ENCODE measurements around the gene PMFBP1. TPM values are rescaled to one million over a fixed set of nuclear protein-coding genes. Genes with fewer than 3 reads are reported as not detected.

The PMFBP1 gene
- polyA plus RNA-seq, 1 donor from 2014 or later, result 1.0 TPM

DNA sequence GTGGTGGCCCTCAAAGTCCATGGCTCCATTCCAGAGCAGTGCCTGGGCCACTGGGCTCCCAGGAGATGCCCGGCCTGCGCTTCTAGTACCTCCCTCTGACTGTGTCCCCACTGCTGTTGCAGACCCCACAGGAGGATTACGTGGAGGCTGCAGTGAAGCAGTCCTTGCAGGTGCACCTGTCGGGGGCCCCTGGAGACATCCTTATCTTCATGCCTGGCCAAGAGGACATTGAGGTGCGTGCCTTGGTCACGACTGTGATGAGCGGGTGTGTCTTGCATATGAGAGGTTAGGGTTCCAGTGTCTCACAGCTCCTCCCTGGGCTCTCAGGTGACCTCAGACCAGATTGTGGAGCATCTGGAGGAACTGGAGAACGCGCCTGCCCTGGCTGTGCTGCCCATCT, 67.0 kb downstream of the PMFBP1 start:
- no peaks in the 10 kb centered on the region for H3K27me3 ChIP-seq (ENCODE audit: insufficient read depth, low read depth, low read length)
- H3K9ac ChIP-seq (ENCODE audit: low read length), result no peak overlapping the region
- no peak overlapping the region for H2AFZ ChIP-seq (ENCODE audit: low read depth, low read length)
- no peaks in the 10 kb centered on the region for H3F3A ChIP-seq (ENCODE audit: insufficient read depth, low read length, poor library complexity, severe bottlenecking)
- H3K4me3 ChIP-seq (ENCODE audit: low read length), result no peak overlapping the region
- H3K9me2 ChIP-seq (ENCODE audit: insufficient read depth, low read length), result no peaks in the 10 kb centered on the region
- H3K27ac ChIP-seq (ENCODE audit: low read length), result no peak overlapping the region
- no peak overlapping the region for H3K4me2 ChIP-seq (ENCODE audit: low read length)
- no peaks in the 10 kb centered on the region for H3K9me3 ChIP-seq (ENCODE audit: low read length)
- TF ChIP-seq TAF1 (IDR thresholded peaks at IDR 0.05; ENCODE audit: low read depth) (no peak), EP300 (conservative IDR thresholded peaks at IDR 0.05; ENCODE audit: poor library complexity, severe bottlenecking) (no peak), POLR2AphosphoS5 (IDR thresholded peaks at IDR 0.05) (no peak), RAD21 (conservative IDR thresholded peaks at IDR 0.05) (no peak), MXI1 (conservative IDR thresholded peaks at IDR 0.05; ENCODE audit: poor library complexity, severe bottlenecking) (no peak), EZH2 (IDR thresholded peaks at IDR 0.05; ENCODE audit: borderline replicate concordance, insufficient read depth, low read length, poor library complexity, severe bottlenecking) (no peak)
- TF ChIP-seq, protein P1, sequence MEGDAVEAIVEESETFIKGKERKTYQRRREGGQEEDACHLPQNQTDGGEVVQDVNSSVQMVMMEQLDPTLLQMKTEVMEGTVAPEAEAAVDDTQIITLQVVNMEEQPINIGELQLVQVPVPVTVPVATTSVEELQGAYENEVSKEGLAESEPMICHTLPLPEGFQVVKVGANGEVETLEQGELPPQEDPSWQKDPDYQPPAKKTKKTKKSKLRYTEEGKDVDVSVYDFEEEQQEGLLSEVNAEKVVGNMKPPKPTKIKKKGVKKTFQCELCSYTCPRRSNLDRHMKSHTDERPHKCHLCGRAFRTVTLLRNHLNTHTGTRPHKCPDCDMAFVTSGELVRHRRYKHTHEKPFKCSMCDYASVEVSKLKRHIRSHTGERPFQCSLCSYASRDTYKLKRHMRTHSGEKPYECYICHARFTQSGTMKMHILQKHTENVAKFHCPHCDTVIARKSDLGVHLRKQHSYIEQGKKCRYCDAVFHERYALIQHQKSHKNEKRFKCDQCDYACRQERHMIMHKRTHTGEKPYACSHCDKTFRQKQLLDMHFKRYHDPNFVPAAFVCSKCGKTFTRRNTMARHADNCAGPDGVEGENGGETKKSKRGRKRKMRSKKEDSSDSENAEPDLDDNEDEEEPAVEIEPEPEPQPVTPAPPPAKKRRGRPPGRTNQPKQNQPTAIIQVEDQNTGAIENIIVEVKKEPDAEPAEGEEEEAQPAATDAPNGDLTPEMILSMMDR (IDR thresholded peaks at IDR 0.05; ENCODE audit: poor library complexity, severe bottlenecking), result no peak
- peaks cover 14% of the 10 kb centered on the region for H3K36me3 ChIP-seq (ENCODE audit: insufficient read depth, low read length)
- no peaks in the 10 kb centered on the region for H3K79me2 ChIP-seq (replicated peaks; ENCODE audit: insufficient read depth, low read length)
- H4K20me1 ChIP-seq (ENCODE audit: insufficient read depth), result no peaks in the 10 kb centered on the region

- TF ChIP-seq EZH2 (IDR thresholded peaks at IDR 0.05; ENCODE audit: borderline replicate concordance, insufficient read depth, low read length, poor library complexity, severe bottlenecking), result no peak
- TF ChIP-seq TAF1 (IDR thresholded peaks at IDR 0.05; ENCODE audit: low read depth), result no peak
- TF ChIP-seq, protein P1 (IDR thresholded peaks at IDR 0.05; ENCODE audit: poor library complexity, severe bottlenecking), result no peak
- no peak for TF ChIP-seq EP300 (conservative IDR thresholded peaks at IDR 0.05; ENCODE audit: poor library complexity, severe bottlenecking)
- no peak for TF ChIP-seq SMC3 (conservative IDR thresholded peaks at IDR 0.05; ENCODE audit: poor library complexity)
- TF ChIP-seq RAD21 (conservative IDR thresholded peaks at IDR 0.05), result no peak
- TF ChIP-seq, protein P2, sequence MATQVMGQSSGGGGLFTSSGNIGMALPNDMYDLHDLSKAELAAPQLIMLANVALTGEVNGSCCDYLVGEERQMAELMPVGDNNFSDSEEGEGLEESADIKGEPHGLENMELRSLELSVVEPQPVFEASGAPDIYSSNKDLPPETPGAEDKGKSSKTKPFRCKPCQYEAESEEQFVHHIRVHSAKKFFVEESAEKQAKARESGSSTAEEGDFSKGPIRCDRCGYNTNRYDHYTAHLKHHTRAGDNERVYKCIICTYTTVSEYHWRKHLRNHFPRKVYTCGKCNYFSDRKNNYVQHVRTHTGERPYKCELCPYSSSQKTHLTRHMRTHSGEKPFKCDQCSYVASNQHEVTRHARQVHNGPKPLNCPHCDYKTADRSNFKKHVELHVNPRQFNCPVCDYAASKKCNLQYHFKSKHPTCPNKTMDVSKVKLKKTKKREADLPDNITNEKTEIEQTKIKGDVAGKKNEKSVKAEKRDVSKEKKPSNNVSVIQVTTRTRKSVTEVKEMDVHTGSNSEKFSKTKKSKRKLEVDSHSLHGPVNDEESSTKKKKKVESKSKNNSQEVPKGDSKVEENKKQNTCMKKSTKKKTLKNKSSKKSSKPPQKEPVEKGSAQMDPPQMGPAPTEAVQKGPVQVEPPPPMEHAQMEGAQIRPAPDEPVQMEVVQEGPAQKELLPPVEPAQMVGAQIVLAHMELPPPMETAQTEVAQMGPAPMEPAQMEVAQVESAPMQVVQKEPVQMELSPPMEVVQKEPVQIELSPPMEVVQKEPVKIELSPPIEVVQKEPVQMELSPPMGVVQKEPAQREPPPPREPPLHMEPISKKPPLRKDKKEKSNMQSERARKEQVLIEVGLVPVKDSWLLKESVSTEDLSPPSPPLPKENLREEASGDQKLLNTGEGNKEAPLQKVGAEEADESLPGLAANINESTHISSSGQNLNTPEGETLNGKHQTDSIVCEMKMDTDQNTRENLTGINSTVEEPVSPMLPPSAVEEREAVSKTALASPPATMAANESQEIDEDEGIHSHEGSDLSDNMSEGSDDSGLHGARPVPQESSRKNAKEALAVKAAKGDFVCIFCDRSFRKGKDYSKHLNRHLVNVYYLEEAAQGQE (IDR thresholded peaks at IDR 0.05; ENCODE audit: borderline replicate concordance), result no peak
- TF ChIP-seq POLR2AphosphoS5 (IDR thresholded peaks at IDR 0.05), result no peak
- no peak for TF ChIP-seq MXI1 (conservative IDR thresholded peaks at IDR 0.05; ENCODE audit: poor library complexity, severe bottlenecking)
- Histone ChIP-seq H3K9me3 (ENCODE audit: low read length) (no peaks in the 10 kb centered on the region), H3K4me2 (ENCODE audit: low read length) (no peak overlapping the region), H4K20me1 (ENCODE audit: insufficient read depth) (no peaks in the 10 kb centered on the region), H3K27me3 (ENCODE audit: insufficient read depth, low read depth, low read length) (no peaks in the 10 kb centered on the region), H3K9me2 (ENCODE audit: insufficient read depth, low read length) (no peaks in the 10 kb centered on the region), H2AFZ (ENCODE audit: low read depth, low read length) (no peak overlapping the region), H3K27ac (ENCODE audit: low read length) (no peak overlapping the region), H3K9ac (ENCODE audit: low read length) (no peak overlapping the region), H3K79me2 (replicated peaks; ENCODE audit: insufficient read depth, low read length) (peaks cover 4% of the 10 kb centered on the region), H3F3A (ENCODE audit: insufficient read depth, low read length, poor library complexity, severe bottlenecking) (no peaks in the 10 kb centered on the region), H3K36me3 (ENCODE audit: insufficient read depth, low read length) (peaks cover 7% of the 10 kb centered on the region), H3K4me3 (ENCODE audit: low read length) (no peak overlapping the region)
These were observed 70.8 kb downstream of the PMFBP1 start for GRCh38 chr16:72101195-72101594.
